OCI-LY7 (cell line): ENCODE data around the gene SETD6. TPM values are rescaled to one million over a fixed set of nuclear protein-coding genes. Genes with fewer than 3 reads are reported as not detected.
A peak's percentile ranks its signal among the peaks of the same experiment; 100 is the strongest.

Experiments
- BruUV-seq: library from RNA; stranded (reverse); fragments of 400-500 nt; replicated peaks from 2 replicates; lab custom pipeline; 2021; lab: Mats Ljungman, UMichigan
- CTCF ChIA-PET: fragments of 300-600 bp; sonication (Branson Sonifier 250); formaldehyde crosslinking; loops from one replicate; lab custom pipeline; 2022; ENCODE audit warnings: antibody characterized with exemption; ENCODE audit not compliant: unreplicated experiment; lab: Charles Lee
- POLR2A ChIA-PET: fragments of 300-600 bp; sonication (Branson Sonifier 250); formaldehyde crosslinking; loops from one replicate; lab custom pipeline; 2022; ENCODE audit warnings: antibody characterized with exemption; lab: Charles Lee
- DNase-seq: peaks from one replicate; pipeline ENCODE4 v3.0.0-alpha.2; 2015; ENCODE audit warnings: low spot score
- H2AFZ ChIP-seq: fragments of 200-600 bp; sonication (generic), shearing (Covaris generic); 2 replicates; pipeline ENCODE4 v1.6.1; 2014; ENCODE audit warnings: mild to moderate bottlenecking, antibody characterized with exemption, low read length, moderate library complexity
- H3K27ac ChIP-seq: fragments of 200-600 bp; sonication (generic); 2 replicates; pipeline ENCODE4 v1.5.1; 2014; ENCODE audit warnings: mixed run types, low read depth, mild to moderate bottlenecking, moderate library complexity, low read length, inconsistent platforms; ENCODE audit not compliant: poor library complexity, severe bottlenecking
- H3K36me3 ChIP-seq: fragments of 200-600 bp; sonication (generic); 2 replicates; pipeline ENCODE4 v1.6.1; 2014; ENCODE audit warnings: mild to moderate bottlenecking, antibody characterized with exemption, low read length, moderate library complexity, mixed read lengths; ENCODE audit not compliant: insufficient read depth
- H3K4me1 ChIP-seq: fragments of 200-600 bp; sonication (generic); 2 replicates; pipeline ENCODE4 v1.5.1; 2014; ENCODE audit warnings: mild to moderate bottlenecking, low read length; ENCODE audit not compliant: insufficient read depth, poor library complexity, severe bottlenecking
- H3K4me2 ChIP-seq: fragments of 200-600 bp; sonication (generic); 2 replicates; pipeline ENCODE4 v1.6.1; 2014; ENCODE audit warnings: mild to moderate bottlenecking, low read length
- H3K4me3 ChIP-seq: fragments of 200-600 bp; sonication (generic); 2 replicates; pipeline ENCODE4 v1.5.1; 2014; ENCODE audit warnings: mild to moderate bottlenecking, low read depth, low read length; ENCODE audit not compliant: poor library complexity, severe bottlenecking
- H3K79me2 ChIP-seq: fragments of 200-600 bp; sonication (generic); 2 replicates; pipeline ENCODE4 v1.6.1; 2016; ENCODE audit warnings: low read depth, mild to moderate bottlenecking, low read length, moderate library complexity, mixed read lengths; ENCODE audit not compliant: insufficient read depth
- H3K9me2 ChIP-seq: fragments of 200-600 bp; sonication (generic); 2 replicates; pipeline ENCODE4 v1.6.1; 2016; ENCODE audit warnings: mild to moderate bottlenecking, low read length, mixed read lengths; ENCODE audit not compliant: insufficient read depth
- H3K9me3 ChIP-seq: fragments of 200-600 bp; sonication (generic); 2 replicates; pipeline ENCODE4 v1.6.1; 2014; ENCODE audit warnings: mild to moderate bottlenecking, mixed run types, low read length, mixed read lengths
- H4K20me1 ChIP-seq: fragments of 200-600 bp; sonication (generic); 2 replicates; pipeline ENCODE4 v1.6.1; 2014; ENCODE audit warnings: mild to moderate bottlenecking, antibody characterized with exemption, low read length, moderate library complexity, mixed read lengths; ENCODE audit not compliant: insufficient read depth
- CTCF ChIP-seq: fragments of 200-600 bp; sonication (generic); conservative IDR thresholded peaks from 2 replicates; pipeline ENCODE4 v1.5.1; 2014; ENCODE audit warnings: mild to moderate bottlenecking, antibody characterized with exemption, low read length, moderate library complexity, mixed read lengths
- EZH2phosphoT487 ChIP-seq: fragments of 200-600 bp; sonication (generic); IDR thresholded peaks from 2 replicates; pipeline ENCODE4 v1.6.1; 2018; ENCODE audit warnings: low read depth, borderline replicate concordance, mild to moderate bottlenecking, mixed run types, antibody characterized with exemption, low read length, moderate library complexity, mixed read lengths
- intact Hi-C: fragments of 100-400 bp; cut with micrococcal nuclease; formaldehyde crosslinking; loops from one replicate; pipeline ENCODE4 v1.10.0; 2022; ENCODE audit not compliant: unreplicated experiment
- total RNA-seq, 2 experiments: library from RNA; depleted of rRNA in 1 of 2; stranded (reverse); fragments of >200 nt in 1 of 2; shearing (Covaris generic) in 1 of 2; gene quantifications; 2 replicates each; pipeline ENCODE4 v1.2.3, GENCODE V29; 2014 to 2022

Gene SETD6
- total RNA-seq, 2 experiments from 2014 or later, result 19.6 to 33.1 TPM

- BruUV-seq, result no TSS peak
- Histone ChIP-seq H3K36me3 (no peaks in the 10 kb centered on the region), H3K9me2 (no peaks in the 10 kb centered on the region), H3K27ac (no peak overlapping the region), H3K4me1 (peaks cover 34% of the 10 kb centered on the region), H2AFZ (no peak overlapping the region), H4K20me1 (no peaks in the 10 kb centered on the region), H3K4me2 (0 out of 2 replicates have a peak overlapping the region, but pooled peaks have one; percentile 78), H3K79me2 (no peaks in the 10 kb centered on the region), H3K9me3 (no peaks in the 10 kb centered on the region), H3K4me3 (no peak overlapping the region)
- TF ChIP-seq CTCF, result no peak
- TF ChIP-seq EZH2phosphoT487, result no peak
- DNase-seq, result no peak
- intact Hi-C loops, result loop anchor here (5.0 kb wide), 2 partner anchors 163 to 258 kb away; no protein-coding TSS in a partner anchor
- CTCF ChIA-PET, result no interaction called here
- POLR2A ChIA-PET, result interaction anchor here (0.6 kb wide), 1 partner anchor 241 kb away, joined by 7 read pairs; no protein-coding TSS in a partner anchor
Measured at GRCh38 chr16:58499092-58499511, 16.2 kb upstream of the SETD6 start.

GRCh38 chr16:58499615-58500351 lies 15.5 kb upstream of the SETD6 start, which contains the start of gene NDRG4:
Gene NDRG4, plus strand, starts transcription at chr16:58500143. Its CDS starts 106 bp downstream, at chr16:58500249.
- BruUV-seq, result no TSS peak
- intact Hi-C loops, result loop anchor here (5.0 kb wide), 2 partner anchors 163 to 258 kb away; no protein-coding TSS in a partner anchor
- TF ChIP-seq CTCF (no peak), EZH2phosphoT487 (no peak)

More at GRCh38 chr16:58499615-58500351, 15.5 kb upstream of the SETD6 start, which contains the start of gene NDRG4:
- no peaks in the 10 kb centered on the region for H3K9me2 ChIP-seq
- no peaks in the 10 kb centered on the region for H4K20me1 ChIP-seq
- ChIA-PET POLR2A (interaction anchor here (0.6 kb wide), 1 partner anchor 242 kb away, joined by 7 read pairs; no protein-coding TSS in a partner anchor), CTCF (interaction anchor here (1.1 kb wide), 1 partner anchor 166 kb away, joined by 3 read pairs; no protein-coding TSS in a partner anchor)
- H3K36me3 ChIP-seq, result no peaks in the 10 kb centered on the region
- peak; percentile 87 for DNase-seq
- H3K4me1 ChIP-seq, result peaks cover 34% of the 10 kb centered on the region
- peak within 1 kb of the TSS; percentile 78 for H3K4me2 ChIP-seq
- peak within 1 kb of the TSS; percentile 62; the same call in 1 of the 2 replicates for H2AFZ ChIP-seq
- H3K4me3 ChIP-seq, result peak within 1 kb of the TSS; percentile 65
- H3K9me3 ChIP-seq, result no peaks in the 10 kb centered on the region
- no peak within 1 kb of the TSS for H3K27ac ChIP-seq
- no peaks in the 10 kb centered on the region for H3K79me2 ChIP-seq
